Measurements from ENCODE around the gene PTPN14.
"Not testable (repeated sequence)": the region's sequence is repeated elsewhere in the genome, so short reads cannot be mapped to it uniquely, and the experiment has no call there.

The PTPN14 gene

DNA sequence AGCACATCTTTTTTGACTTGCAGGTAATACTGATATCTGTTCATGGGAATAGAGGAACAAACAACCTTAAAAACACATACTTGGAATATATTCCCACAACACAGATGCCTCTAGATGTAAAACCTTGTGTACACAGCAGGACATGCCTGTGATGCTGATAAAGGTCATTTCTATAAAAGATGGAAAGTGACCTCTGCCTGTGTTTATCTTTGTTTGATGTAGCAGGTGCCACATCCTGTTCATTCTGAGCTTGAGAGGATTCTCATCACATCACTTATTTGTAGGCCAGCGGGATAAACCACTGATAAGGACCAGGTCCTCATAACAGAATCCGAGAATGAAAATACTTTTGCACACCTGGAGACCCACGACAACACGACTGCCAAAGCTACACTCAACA, 136.7 kb downstream of the PTPN14 start:
- in situ Hi-C loops (cut with HindIII; ENCODE audit: low sequenced_read_pairs), result no loop called here

- in situ Hi-C loops (cut with HindIII; ENCODE audit: low sequenced_read_pairs), result no loop called here
Measured at GRCh38 chr1:214413315-214413714, 138.1 kb downstream of the PTPN14 start.

DNA sequence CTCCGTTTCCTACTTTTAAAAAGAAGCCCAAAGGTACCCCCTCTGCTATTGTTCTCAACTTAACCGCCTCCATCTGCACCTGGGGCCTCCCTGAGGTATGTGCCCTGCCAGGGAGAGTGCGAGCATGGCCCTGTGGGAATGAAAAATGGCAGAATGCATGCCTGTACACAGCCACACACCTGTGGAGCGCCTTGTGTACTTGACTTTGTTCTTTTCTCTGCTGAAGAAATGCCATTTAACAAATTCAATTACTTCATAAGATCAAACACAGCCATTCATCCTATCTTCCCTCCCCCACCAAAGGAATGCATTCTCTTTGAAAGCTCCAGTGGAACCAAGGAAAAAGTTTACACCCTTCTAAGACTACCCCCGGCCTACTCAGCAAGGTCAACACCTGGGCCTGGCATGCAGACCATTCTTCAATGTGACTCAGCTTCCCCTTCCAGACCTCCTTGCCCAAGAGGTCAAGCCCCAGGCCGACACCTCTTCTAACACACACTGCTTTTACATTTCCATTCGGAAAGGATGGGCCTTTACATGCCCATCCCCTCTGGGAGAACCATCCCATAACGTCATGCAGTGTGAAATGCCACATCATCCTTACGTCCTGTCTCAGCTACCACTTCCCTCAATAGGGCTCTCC, 146.7 kb downstream of the PTPN14 start:
- in situ Hi-C loops (cut with HindIII; ENCODE audit: low sequenced_read_pairs), result no loop called here

DNA sequence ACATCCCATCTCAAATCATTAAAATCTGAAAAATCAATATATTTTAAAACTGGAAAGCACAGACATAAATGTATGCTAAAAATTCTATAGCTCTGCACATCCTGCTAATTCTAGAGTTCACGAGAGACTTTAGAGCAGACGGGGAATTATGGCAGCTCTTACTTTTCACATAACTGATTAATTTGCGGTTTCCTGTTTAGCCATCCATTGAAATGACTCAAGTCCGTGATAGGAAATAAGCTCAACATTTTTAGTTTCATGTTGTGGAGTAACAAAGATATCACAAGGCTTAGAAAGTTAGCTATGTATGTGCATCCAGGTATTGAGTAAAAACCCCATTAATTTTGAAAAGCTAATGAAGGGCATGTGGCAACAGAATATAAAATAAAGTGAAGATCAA, 147.2 kb downstream of the PTPN14 start:
- in situ Hi-C loops (cut with HindIII; ENCODE audit: low sequenced_read_pairs), result no loop called here

- in situ Hi-C loops (cut with HindIII; ENCODE audit: low sequenced_read_pairs), result no loop called here
Measured at GRCh38 chr1:214403431-214403830, 148.0 kb downstream of the PTPN14 start.

DNA sequence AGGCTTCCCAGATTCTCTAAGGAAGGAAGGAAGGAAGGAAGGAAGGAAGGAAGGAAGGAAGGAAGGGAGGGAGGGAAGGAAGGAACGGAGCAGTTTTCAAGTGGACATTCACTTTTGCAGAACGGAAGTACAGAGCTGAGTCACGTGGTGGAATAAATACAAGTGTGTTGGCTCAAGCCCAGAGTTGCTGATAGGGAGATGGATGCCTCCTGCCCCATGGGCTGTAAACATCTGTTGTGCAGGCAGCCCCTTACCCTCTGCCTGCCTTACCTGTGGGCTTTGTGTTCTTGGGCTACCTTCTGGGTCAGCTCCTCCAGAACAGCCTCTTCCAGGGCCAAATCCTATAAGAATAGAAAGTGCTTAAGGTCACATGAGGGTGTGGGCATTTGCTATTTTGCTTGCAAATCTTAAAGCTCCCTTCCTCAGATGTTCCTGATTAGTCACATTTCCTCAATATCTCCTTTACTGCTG, 148.8 kb downstream of the PTPN14 start:
- in situ Hi-C loops (cut with HindIII; ENCODE audit: low sequenced_read_pairs), result no loop called here

- in situ Hi-C loops (cut with HindIII; ENCODE audit: low sequenced_read_pairs), result no loop called here
Measured at GRCh38 chr1:214401666-214402065, 149.7 kb downstream of the PTPN14 start.

- in situ Hi-C loops (cut with HindIII; ENCODE audit: low sequenced_read_pairs), result no loop called here
Measured at GRCh38 chr1:214400131-214400530, 151.3 kb downstream of the PTPN14 start.

DNA sequence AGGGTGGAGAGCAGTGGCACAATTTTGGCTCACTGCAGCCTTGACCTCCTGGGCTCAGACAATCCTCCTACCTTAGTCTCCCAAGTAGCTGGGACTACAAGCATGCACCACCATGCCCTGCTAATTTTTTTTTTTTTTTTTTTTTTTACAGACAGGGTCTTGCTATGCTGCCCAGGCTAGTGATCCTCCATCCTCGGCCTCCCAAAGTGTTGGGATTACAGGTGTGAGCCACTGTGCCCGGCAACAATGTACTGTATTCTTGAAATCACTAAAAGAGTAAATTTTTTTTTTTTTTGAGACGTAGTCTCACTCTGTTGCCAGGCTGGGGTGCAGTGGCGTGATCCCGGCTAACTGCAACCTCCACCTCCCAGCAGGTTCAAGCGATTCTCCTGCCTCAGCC, 152.9 kb downstream of the PTPN14 start:
- in situ Hi-C loops (cut with HindIII; ENCODE audit: low sequenced_read_pairs), result no loop called here

GRCh38 chr1:214397497-214397896, 153.9 kb downstream of the PTPN14 start:
- in situ Hi-C loops (cut with HindIII; ENCODE audit: low sequenced_read_pairs), result no loop called here

- in situ Hi-C loops (cut with HindIII; ENCODE audit: low sequenced_read_pairs), result no loop called here
Measured at GRCh38 chr1:214396330-214396729, 155.1 kb downstream of the PTPN14 start.

DNA sequence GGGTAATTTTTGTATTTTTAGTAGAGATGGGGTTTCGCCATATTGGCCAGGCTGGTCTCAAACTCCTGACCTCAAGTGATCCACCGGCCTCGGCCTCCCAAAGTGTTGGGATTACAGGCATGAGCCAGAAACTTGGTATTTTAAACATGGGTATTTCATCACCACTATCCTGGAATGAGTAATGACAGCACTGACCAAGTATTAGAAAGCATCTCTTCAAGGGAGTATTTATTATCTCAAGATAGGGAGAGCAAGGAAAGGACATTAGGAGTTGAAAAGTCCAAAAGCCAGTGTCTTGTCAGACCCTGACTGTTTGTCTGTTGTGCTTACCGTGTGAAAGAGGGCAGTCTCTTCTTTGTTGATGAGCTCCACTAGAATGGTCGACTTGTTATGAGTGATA, 156.8 kb downstream of the PTPN14 start:
- in situ Hi-C loops (cut with HindIII; ENCODE audit: low sequenced_read_pairs), result not testable (repeated sequence)

- in situ Hi-C loops (cut with HindIII; ENCODE audit: low sequenced_read_pairs), result no loop called here
Measured at GRCh38 chr1:214393086-214393485, 158.3 kb downstream of the PTPN14 start.

- in situ Hi-C loops (cut with HindIII; ENCODE audit: low sequenced_read_pairs), result no loop called here
Measured at GRCh38 chr1:214391873-214392645, 159.3 kb downstream of the PTPN14 start.

- in situ Hi-C loops (cut with HindIII; ENCODE audit: low sequenced_read_pairs), result no loop called here
Measured at GRCh38 chr1:214389734-214390133, 161.7 kb downstream of the PTPN14 start.

- in situ Hi-C loops (cut with HindIII; ENCODE audit: low sequenced_read_pairs), result no loop called here
Measured at GRCh38 chr1:214386747-214387146, 164.7 kb downstream of the PTPN14 start.

GRCh38 chr1:214386333-214386732, 165.1 kb downstream of the PTPN14 start:
- in situ Hi-C loops (cut with HindIII; ENCODE audit: low sequenced_read_pairs), result no loop called here

GRCh38 chr1:214385428-214385827, 166.0 kb downstream of the PTPN14 start:
- in situ Hi-C loops (cut with HindIII; ENCODE audit: low sequenced_read_pairs), result no loop called here

GRCh38 chr1:214384373-214385079, 166.9 kb downstream of the PTPN14 start:
- in situ Hi-C loops (cut with HindIII; ENCODE audit: low sequenced_read_pairs), result no loop called here

DNA sequence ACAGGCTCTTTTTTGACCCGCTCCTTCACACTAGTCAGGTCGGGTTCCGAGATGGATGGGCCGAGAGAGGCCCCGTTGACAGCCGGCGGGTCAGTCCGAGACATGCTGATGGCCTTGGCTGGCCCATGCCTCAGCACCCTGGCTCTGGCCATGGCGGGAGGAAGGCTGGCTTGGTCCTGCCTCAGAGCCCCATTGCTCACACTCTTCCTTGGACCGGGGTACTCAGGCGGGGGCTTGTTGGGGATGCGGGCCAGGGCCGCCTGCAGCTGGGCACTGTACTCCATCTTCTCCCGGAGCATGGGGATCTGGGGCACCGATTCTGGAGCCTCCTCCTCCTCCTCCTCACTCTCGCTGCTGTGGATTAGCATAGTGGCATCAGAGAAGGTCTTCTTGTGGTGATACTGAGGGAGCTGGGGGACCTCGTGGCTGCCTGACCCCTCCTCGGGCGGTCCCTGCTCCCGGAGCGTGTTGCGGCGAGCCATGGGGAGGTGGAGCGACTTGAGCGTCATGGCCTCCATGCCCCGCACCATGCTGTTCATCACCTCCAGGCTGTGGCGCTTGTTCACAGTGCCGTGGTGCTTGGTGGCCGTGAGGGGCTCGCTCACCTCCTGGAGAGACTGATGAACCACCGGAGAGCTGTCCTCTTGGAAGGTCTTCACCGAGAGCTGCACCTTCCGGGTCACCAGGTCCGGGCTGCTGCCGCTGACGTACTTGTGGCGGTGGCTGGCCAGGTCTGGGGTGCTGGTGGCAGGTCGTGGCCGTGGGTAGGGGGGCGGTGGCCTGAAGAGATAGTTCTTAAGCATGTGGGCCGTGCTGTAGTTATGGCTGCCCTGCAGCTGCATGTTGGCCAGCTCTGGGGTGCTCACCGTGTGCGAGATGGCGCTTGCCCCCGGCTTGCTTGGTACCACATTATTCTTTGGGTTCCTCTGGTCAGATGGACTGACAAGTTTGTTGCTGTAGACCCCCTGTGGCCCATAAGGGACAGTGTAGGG, 167.7 kb downstream of the PTPN14 start:
- in situ Hi-C loops (cut with HindIII; ENCODE audit: low sequenced_read_pairs), result no loop called here

Data from endothelial cell of hepatic sinusoid (primary cell).